Type B pancreatic cell (in vitro differentiated cells): ENCODE results near the gene NOS1AP. TPM values are rescaled to one million over a fixed set of nuclear protein-coding genes. Genes with fewer than 3 reads are reported as not detected.

Experiments
- DNase-seq: peaks from one replicate; pipeline ENCODE4 v3.0.0; 2021; ENCODE audit warnings: mixed read lengths; ENCODE audit not compliant: unreplicated experiment; ENCODE audit errors: extremely low spot score
- H3K27ac Mint-ChIP-seq: 2 replicates; pipeline ENCODE4 v1.8.0; 2021; ENCODE audit warnings: mild to moderate bottlenecking, mixed read lengths
- H3K27me3 Mint-ChIP-seq: 2 replicates; pipeline ENCODE4 v1.8.0; 2021; ENCODE audit warnings: mixed read lengths
- H3K36me3 Mint-ChIP-seq: 2 replicates; pipeline ENCODE4 v1.8.0; 2021; ENCODE audit warnings: mixed read lengths
- H3K4me1 Mint-ChIP-seq: one replicate; pipeline ENCODE4 v1.8.0; 2021; ENCODE audit warnings: mixed read lengths; ENCODE audit not compliant: unreplicated experiment
- H3K4me3 Mint-ChIP-seq: 2 replicates; pipeline ENCODE4 v1.8.0; 2021; ENCODE audit warnings: mild to moderate bottlenecking, mixed read lengths
- H3K9me3 Mint-ChIP-seq: 2 replicates; pipeline ENCODE4 v1.8.0; 2021; ENCODE audit warnings: mixed read lengths
- CTCF ChIP-seq: fragments of 200-600 bp; sonication (generic); conservative IDR thresholded peaks from 2 replicates; pipeline ENCODE4 v1.5.0; 2021; ENCODE audit warnings: antibody characterized with exemption, mild to moderate bottlenecking
- total RNA-seq: library from RNA; stranded (reverse); gene quantifications from 2 replicates; pipeline ENCODE4 v1.2.1, GENCODE V29; 2021; ENCODE audit warnings: low replicate concordance

The NOS1AP gene
- total RNA-seq, 1 donor from 2014 or later = 10.4 TPM

- Mint-ChIP-seq H3K27me3 (peaks cover 35% of the 10 kb centered on the region), H3K27ac (peak within 1 kb of the TSS; percentile 89), H3K9me3 (peaks cover 11% of the 10 kb centered on the region), H3K36me3 (peaks cover 2% of the 10 kb centered on the region), H3K4me3 (peak within 1 kb of the TSS; percentile 96), H3K4me1 (peaks cover 26% of the 10 kb centered on the region)
- peak; percentile 84 for DNase-seq
- TF ChIP-seq CTCF = peak; percentile 51
Observed at GRCh38 chr1:162023547-162024501, 45.7 kb upstream of the NOS1AP start, which contains the start of gene OLFML2B. OLFML2B (minus strand) TSS chr1:162023869; CDS start chr1:162023430, 439 bp downstream.

GRCh38 chr1:162025541-162025940 lies 44.0 kb upstream of the NOS1AP start:
- Mint-ChIP-seq H3K27me3 (peaks cover 40% of the 10 kb centered on the region), H3K36me3 (no peaks in the 10 kb centered on the region), H3K4me3 (peak overlapping the region; percentile 42), H3K9me3 (peaks cover 11% of the 10 kb centered on the region), H3K4me1 (peaks cover 26% of the 10 kb centered on the region), H3K27ac (no peak overlapping the region)
- no peak for TF ChIP-seq CTCF
- no peak for DNase-seq

DNA sequence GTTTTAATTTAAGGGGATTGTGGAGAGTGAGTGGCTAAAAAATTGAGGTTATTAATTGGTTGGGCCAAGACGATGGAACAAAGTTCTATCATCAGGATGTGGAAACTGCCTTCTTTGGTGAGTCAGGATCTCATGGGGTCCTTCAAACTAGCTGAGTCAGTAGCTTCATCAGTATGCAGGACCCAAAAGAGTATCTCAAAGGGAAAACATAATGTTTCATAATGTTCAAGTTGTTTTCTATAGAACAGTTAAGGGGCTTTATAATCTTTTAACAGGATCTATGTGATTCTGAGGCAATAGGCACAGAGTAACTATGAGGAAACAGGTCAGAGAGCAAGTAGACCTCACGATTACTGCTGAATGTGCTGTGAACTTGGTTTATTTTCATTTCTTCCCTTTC lies 42.6 kb upstream of the NOS1AP start:
- H3K4me1 Mint-ChIP-seq = peaks cover 12% of the 10 kb centered on the region
- peaks cover 46% of the 10 kb centered on the region for H3K27me3 Mint-ChIP-seq
- no peak overlapping the region for H3K4me3 Mint-ChIP-seq
- TF ChIP-seq CTCF = no peak
- H3K36me3 Mint-ChIP-seq = no peaks in the 10 kb centered on the region
- H3K9me3 Mint-ChIP-seq = peaks cover 11% of the 10 kb centered on the region
- DNase-seq = no peak
- H3K27ac Mint-ChIP-seq = no peak overlapping the region

DNA sequence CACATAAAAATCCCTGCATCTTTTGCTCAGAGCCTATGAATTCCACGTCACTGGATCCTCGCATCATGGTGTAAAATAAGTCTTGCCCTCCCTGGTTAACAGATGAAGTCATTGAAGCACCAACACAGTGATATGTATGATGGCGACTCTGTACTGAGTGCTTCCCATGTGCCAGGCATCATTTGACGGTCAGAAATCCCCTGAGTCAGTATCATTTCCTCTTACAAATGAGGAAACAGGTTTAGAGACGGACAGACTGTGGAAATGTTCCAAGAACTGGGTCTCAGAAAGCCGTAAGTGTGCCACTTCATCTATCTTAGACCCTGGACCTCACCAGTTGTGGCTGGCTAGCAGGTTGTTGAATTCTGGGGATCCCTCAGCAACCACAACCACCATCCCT lies 40.8 kb upstream of the NOS1AP start:
- Mint-ChIP-seq H3K4me3 (no peak overlapping the region), H3K27ac (no peak overlapping the region), H3K36me3 (no peaks in the 10 kb centered on the region), H3K9me3 (peaks cover 11% of the 10 kb centered on the region), H3K4me1 (peaks cover 5% of the 10 kb centered on the region), H3K27me3 (peaks cover 46% of the 10 kb centered on the region)
- no peak for DNase-seq
- no peak for TF ChIP-seq CTCF

DNA sequence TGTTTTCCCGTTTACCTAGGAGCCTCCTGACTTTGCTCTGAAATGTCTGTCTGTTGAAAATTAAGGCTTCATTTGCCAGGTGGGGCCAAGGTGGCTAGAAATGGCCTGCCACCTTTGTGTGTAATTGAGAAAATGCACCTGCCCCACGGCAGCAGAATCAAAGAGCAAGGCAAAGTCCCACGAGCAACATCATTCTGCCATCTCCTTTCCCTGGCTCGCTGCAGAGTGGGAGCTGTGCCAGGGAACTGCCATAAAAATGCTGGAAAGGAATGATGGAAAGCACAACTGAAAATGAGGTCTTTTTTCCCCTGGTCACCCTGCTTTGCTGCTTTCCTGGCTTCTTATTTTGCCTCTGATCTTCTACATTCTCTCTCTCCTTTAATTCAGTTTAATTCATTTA lies 40.3 kb upstream of the NOS1AP start:
- peaks cover 11% of the 10 kb centered on the region for H3K9me3 Mint-ChIP-seq
- H3K27ac Mint-ChIP-seq = no peak overlapping the region
- DNase-seq = no peak
- peaks cover 50% of the 10 kb centered on the region for H3K27me3 Mint-ChIP-seq
- no peak overlapping the region for H3K4me3 Mint-ChIP-seq
- no peaks in the 10 kb centered on the region for H3K36me3 Mint-ChIP-seq
- no peak for TF ChIP-seq CTCF
- H3K4me1 Mint-ChIP-seq = peaks cover 5% of the 10 kb centered on the region
